ENCODE results near the gene KDELR1. TPM values are rescaled to one million over a fixed set of nuclear protein-coding genes. Genes with fewer than 3 reads are reported as not detected.

The KDELR1 gene
- total RNA-seq, 1 experiment from 2014 or later = 198 TPM

DNA sequence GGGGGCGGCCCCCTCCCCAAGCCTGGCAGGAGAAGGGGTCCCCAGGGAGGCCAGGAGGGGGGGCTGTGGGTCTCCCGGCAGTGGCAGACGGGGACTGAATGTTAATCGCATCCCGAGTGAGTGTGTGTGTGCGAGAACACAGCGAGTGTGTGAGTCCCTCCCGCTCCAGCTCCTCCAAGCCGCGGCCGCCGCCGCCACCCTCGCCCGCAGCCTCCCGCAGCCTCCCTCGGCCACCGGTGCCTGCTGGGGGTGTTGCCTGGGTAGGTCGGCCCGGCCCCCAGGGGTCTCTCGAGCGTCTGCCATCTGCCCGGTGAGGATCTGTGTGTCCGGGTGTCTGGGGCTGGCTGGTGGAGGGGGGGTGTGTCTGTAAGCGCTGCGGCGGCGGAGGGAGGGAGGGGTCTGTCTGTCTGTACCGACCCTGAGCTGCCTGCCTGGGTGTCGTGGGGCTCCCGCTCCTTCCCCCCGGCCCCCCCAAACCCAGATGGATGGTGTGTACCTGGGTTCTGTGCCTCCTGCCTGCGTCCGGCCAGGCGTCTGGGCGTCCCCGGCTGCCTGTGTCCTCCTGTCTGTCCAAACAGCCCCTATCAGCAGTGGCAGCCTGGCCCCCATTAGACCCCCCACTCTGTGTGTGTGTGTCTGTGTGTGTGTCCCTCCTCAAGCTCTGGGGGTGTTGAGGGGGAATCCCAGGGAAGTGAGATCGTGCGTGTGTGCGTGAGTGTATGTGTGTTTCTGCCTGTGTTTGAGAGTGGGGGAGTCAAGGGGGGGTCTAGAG lies 2.4 kb upstream of the KDELR1 start, which contains the start of gene GRIN2D:
GRIN2D (plus strand) TSS at position 110 of the 772 bp plus-strand sequence. CDS start 4,725 bp downstream, outside the sequence.
- Histone ChIP-seq H3K9me3 (ENCODE audit: control insufficient read depth, low read depth, low read length) (no peaks in the 10 kb centered on the region), H4K91ac (ENCODE audit: insufficient read length, low read depth, low read length) (no peak within 1 kb of the TSS), H3K4me1 (ENCODE audit: insufficient read depth, low read length) (peaks cover 6% of the 10 kb centered on the region; the same call in 1 of the 2 replicates), H3K4ac (ENCODE audit: low read depth, low read length) (no peak within 1 kb of the TSS), H3K18ac (ENCODE audit: insufficient read length, low read depth, low read length) (no peak within 1 kb of the TSS), H3K14ac (ENCODE audit: insufficient read depth, low read length) (no peak within 1 kb of the TSS), H3K4me2 (ENCODE audit: insufficient read depth, insufficient read length, low read length) (peak within 1 kb of the TSS; percentile 72), H3K23me2 (ENCODE audit: insufficient read length, low read depth, low read length, poor library complexity, severe bottlenecking) (peaks cover 13% of the 10 kb centered on the region), H3K9ac (ENCODE audit: extremely low read depth, insufficient read length, low read length) (no peak within 1 kb of the TSS), H3T11ph (ENCODE audit: low read length) (no peak within 1 kb of the TSS), H2AFZ (ENCODE audit: low read length) (no peak within 1 kb of the TSS), H2AK5ac (ENCODE audit: insufficient read length, low read length) (no peak within 1 kb of the TSS), H2BK5ac (ENCODE audit: insufficient read length, low read length) (no peak within 1 kb of the TSS), H2BK120ac (ENCODE audit: low read depth, low read length, poor library complexity, severe bottlenecking) (no peak within 1 kb of the TSS), H3K27me3 (ENCODE audit: insufficient read depth, low read length) (peaks cover 8% of the 10 kb centered on the region; the same call in 1 of the 2 replicates), H2BK20ac (ENCODE audit: low read depth, low read length, poor library complexity, severe bottlenecking) (no peak within 1 kb of the TSS), H2BK15ac (ENCODE audit: low read depth, low read length) (no peak within 1 kb of the TSS), H3K27ac (ENCODE audit: insufficient read length, low read depth, low read length) (no peak within 1 kb of the TSS), H3K79me1 (ENCODE audit: insufficient read depth, low read depth, low read length, poor library complexity, severe bottlenecking) (no peaks in the 10 kb centered on the region), H4K20me1 (ENCODE audit: control insufficient read depth, insufficient read depth, insufficient read length) (no peaks in the 10 kb centered on the region), H3K23ac (ENCODE audit: insufficient read length, low read depth, low read length) (no peak within 1 kb of the TSS), H2BK12ac (ENCODE audit: insufficient read length, low read depth, low read length) (no peak within 1 kb of the TSS), H3K79me2 (ENCODE audit: insufficient read depth, low read length) (no peaks in the 10 kb centered on the region; the same call in 1 of the 2 replicates), H4K5ac (ENCODE audit: insufficient read length, low read depth, low read length) (no peak within 1 kb of the TSS), H3K56ac (ENCODE audit: insufficient read length, low read depth, low read length) (no peak within 1 kb of the TSS), H4K8ac (replicated peaks; ENCODE audit: insufficient read length, low read depth, low read length) (no peak within 1 kb of the TSS)
- Mint-ChIP-seq H3K27me3 (ENCODE audit: low read depth) (peaks cover 62% of the 10 kb centered on the region), H3K36me3 (ENCODE audit: insufficient read depth in 1 of 3, low read depth in 3 of 3) (peaks cover 4 to 6% (median 6%) of the 10 kb centered on the region in 3 experiments; a peak in 5 of 7 replicates), H3K4me1 (peaks cover 33 to 59% of the 10 kb centered on the region in 2 experiments), H3K4me3 (peak within 1 kb of the TSS; percentile 55 to 84), H3K27ac (peak within 1 kb of the TSS in 1 of 3 experiments; percentile 86; a peak in 1 of 7 replicates), H3K9me3 (no peaks in the 10 kb centered on the region)
- whole genome bisulfite sequencing (ENCODE audit: extremely low coverage, insufficient read length, low lambda C conversion rate) = no CpG with 5 or more reads among the region's 40 CpGs
- peak; percentile 64 for DNase-seq
- TF ChIP-seq, protein P1, sequence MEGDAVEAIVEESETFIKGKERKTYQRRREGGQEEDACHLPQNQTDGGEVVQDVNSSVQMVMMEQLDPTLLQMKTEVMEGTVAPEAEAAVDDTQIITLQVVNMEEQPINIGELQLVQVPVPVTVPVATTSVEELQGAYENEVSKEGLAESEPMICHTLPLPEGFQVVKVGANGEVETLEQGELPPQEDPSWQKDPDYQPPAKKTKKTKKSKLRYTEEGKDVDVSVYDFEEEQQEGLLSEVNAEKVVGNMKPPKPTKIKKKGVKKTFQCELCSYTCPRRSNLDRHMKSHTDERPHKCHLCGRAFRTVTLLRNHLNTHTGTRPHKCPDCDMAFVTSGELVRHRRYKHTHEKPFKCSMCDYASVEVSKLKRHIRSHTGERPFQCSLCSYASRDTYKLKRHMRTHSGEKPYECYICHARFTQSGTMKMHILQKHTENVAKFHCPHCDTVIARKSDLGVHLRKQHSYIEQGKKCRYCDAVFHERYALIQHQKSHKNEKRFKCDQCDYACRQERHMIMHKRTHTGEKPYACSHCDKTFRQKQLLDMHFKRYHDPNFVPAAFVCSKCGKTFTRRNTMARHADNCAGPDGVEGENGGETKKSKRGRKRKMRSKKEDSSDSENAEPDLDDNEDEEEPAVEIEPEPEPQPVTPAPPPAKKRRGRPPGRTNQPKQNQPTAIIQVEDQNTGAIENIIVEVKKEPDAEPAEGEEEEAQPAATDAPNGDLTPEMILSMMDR (conservative IDR thresholded peaks at IDR 0.05) = peak; percentile 29; the same call in 1 of the 3 replicates
